Neural progenitor cell (in vitro differentiated cells): ENCODE measurements around the gene GORASP1.

Source experiments
- CTCF ChIP-seq: fragments of 200-600 bp; sonication (generic); IDR thresholded peaks from 2 replicates; pipeline ENCODE4 v1.5.1; 2017; ENCODE audit warnings: antibody characterized with exemption, mild to moderate bottlenecking
- EZH2 ChIP-seq: fragments of 200-600 bp; sonication (generic); IDR thresholded peaks from 2 replicates; pipeline ENCODE4 v1.6.1; 2017; ENCODE audit warnings: antibody characterized with exemption, mild to moderate bottlenecking, moderate library complexity
- EZH2phosphoT487 ChIP-seq: fragments of 200-600 bp; sonication (generic); IDR thresholded peaks from 2 replicates; pipeline ENCODE4 v1.6.1; 2017; ENCODE audit warnings: antibody characterized with exemption

GRCh38 chr3:39144748-39145380, 37.4 kb upstream of the GORASP1 start:
- TF ChIP-seq CTCF, result no peak
- TF ChIP-seq EZH2, result no peak
- TF ChIP-seq EZH2phosphoT487, result no peak
